ENCODE measurements around the gene ADK. TPM values are rescaled to one million over a fixed set of nuclear protein-coding genes. Genes with fewer than 3 reads are reported as not detected.

Gene ADK
- total RNA-seq: 10 to 100 TPM; 13.4 to 16.1 (median 14.1) TPM
- 73.7 TPM for total RNA-seq (2013)

GRCh38 chr10:74150990-74151878, at the start of gene ADK:
Gene ADK (plus strand): TSS chr10:74151221. CDS start chr10:74151279, 58 bp downstream.
- peaks cover 18% of the 10 kb centered on the region for H3K4me1 ChIP-seq (ENCODE audit: control insufficient read depth, insufficient read depth, low read length)
- peak; percentile 94 to 99 (median 94) for ATAC-seq
- DNase-seq: peak; percentile 100
- H3K27me3 Mint-ChIP-seq (ENCODE audit: low read depth in 2 of 2): no peaks in the 10 kb centered on the region
- H3K27me3 ChIP-seq (ENCODE audit: control insufficient read depth, insufficient read depth, low read length): no peaks in the 10 kb centered on the region
- no peaks in the 10 kb centered on the region for H3K36me3 Mint-ChIP-seq
- H3K9me3 Mint-ChIP-seq: no peaks in the 10 kb centered on the region
- intact Hi-C loops (cut with micrococcal nuclease): loop anchor here (1.0 to 5.0 kb wide), 5 partner anchors 25 to 960 kb away; partner anchors contain the start of genes SAMD8 and VCL
- H3K4me3 ChIP-seq (ENCODE audit: low read length): peak within 1 kb of the TSS; percentile 97
- TF ChIP-seq CTCF (IDR thresholded peaks at IDR 0.05): peak; percentile 49
- H3K4me3 Mint-ChIP-seq: no peak within 1 kb of the TSS
- under 1% methylated on average over 56 of the region's 57 CpGs for WGBS (ENCODE audit: insufficient coverage)
- H3K9me3 ChIP-seq (ENCODE audit: control insufficient read depth, insufficient read depth, low read length): no peaks in the 10 kb centered on the region
- peak within 1 kb of the TSS; percentile 93 for H3K27ac ChIP-seq (ENCODE audit: low read length)
- H3K4me1 Mint-ChIP-seq: peaks cover 10 to 17% of the 10 kb centered on the region in 2 donors
- H3K36me3 ChIP-seq (ENCODE audit: control insufficient read depth, insufficient read depth, low read length): no peaks in the 10 kb centered on the region
- H3K27ac Mint-ChIP-seq: no peak within 1 kb of the TSS

GRCh38 chr10:74103560-74104258, 47.3 kb upstream of the ADK start:
- Histone ChIP-seq H3K4me3 (ENCODE audit: low read length) (no peak overlapping the region), H3K27me3 (ENCODE audit: control insufficient read depth, insufficient read depth, low read length) (no peaks in the 10 kb centered on the region), H3K36me3 (ENCODE audit: control insufficient read depth, insufficient read depth, low read length) (peaks cover 73% of the 10 kb centered on the region), H3K9me3 (ENCODE audit: control insufficient read depth, insufficient read depth, low read length) (no peaks in the 10 kb centered on the region), H3K4me1 (ENCODE audit: control insufficient read depth, insufficient read depth, low read length) (no peaks in the 10 kb centered on the region), H3K27ac (ENCODE audit: low read length) (no peak overlapping the region)
- Mint-ChIP-seq H3K27me3 (ENCODE audit: low read depth in 2 of 2) (no peaks in the 10 kb centered on the region), H3K4me3 (no peak overlapping the region), H3K27ac (peak overlapping the region; percentile 6 to 38), H3K9me3 (no peaks in the 10 kb centered on the region), H3K4me1 (peaks cover 7 to 14% of the 10 kb centered on the region in 2 donors), H3K36me3 (peaks cover 30% of the 10 kb centered on the region)
- ATAC-seq (no peak), DNase-seq (peak in 1 of 2 donors; percentile 26)
- no peak for TF ChIP-seq CTCF (IDR thresholded peaks at IDR 0.05)
- 96% methylated on average over 11 of the region's 11 CpGs for WGBS (ENCODE audit: insufficient coverage)
- intact Hi-C loops (cut with micrococcal nuclease): loop anchor here (5.0 kb wide), 1 partner anchor 216 kb away; no protein-coding TSS in a partner anchor

GRCh38 chr10:74104480-74104879, 46.5 kb upstream of the ADK start:
- Mint-ChIP-seq H3K4me3 (no peak overlapping the region), H3K27ac (peak overlapping the region; percentile 6 to 38), H3K36me3 (peaks cover 26% of the 10 kb centered on the region), H3K27me3 (ENCODE audit: low read depth in 2 of 2) (no peaks in the 10 kb centered on the region), H3K9me3 (no peaks in the 10 kb centered on the region), H3K4me1 (peaks cover 4 to 12% of the 10 kb centered on the region in 2 donors)
- peaks cover 74% of the 10 kb centered on the region for H3K36me3 ChIP-seq (ENCODE audit: control insufficient read depth, insufficient read depth, low read length)
- intact Hi-C loops (cut with micrococcal nuclease): loop anchor here (5.0 kb wide), 1 partner anchor 217 kb away; no protein-coding TSS in a partner anchor
- H3K4me1 ChIP-seq (ENCODE audit: control insufficient read depth, insufficient read depth, low read length): no peaks in the 10 kb centered on the region
- WGBS (ENCODE audit: insufficient coverage): 97% methylated on average over 5 of the region's 5 CpGs
- no peak for TF ChIP-seq CTCF (IDR thresholded peaks at IDR 0.05)
- no peak for DNase-seq
- H3K4me3 ChIP-seq (ENCODE audit: low read length): no peak overlapping the region
- no peaks in the 10 kb centered on the region for H3K9me3 ChIP-seq (ENCODE audit: control insufficient read depth, insufficient read depth, low read length)
- ATAC-seq: no peak
- no peaks in the 10 kb centered on the region for H3K27me3 ChIP-seq (ENCODE audit: control insufficient read depth, insufficient read depth, low read length)
- H3K27ac ChIP-seq (ENCODE audit: low read length): no peak overlapping the region
